Esophagus muscularis mucosa (tissue), 4 donors: Measurements from ENCODE around the gene ARL17B. TPM values are rescaled to one million over a fixed set of nuclear protein-coding genes. Genes with fewer than 3 reads are reported as not detected.
"Not testable (repeated sequence)": the region's sequence is repeated elsewhere in the genome, so short reads cannot be mapped to it uniquely, and the experiment has no call there.

Source experiments
- DNase-seq: peaks from one replicate; pipeline ENCODE4 v3.0.0-alpha.2; 2017; ENCODE audit errors: extremely low spot score
- H3K27ac ChIP-seq, 4 donors: fragments of 200-600 bp; sonication (generic); replicated peaks in 1 of 4; 1 replicate in 3 of 4; 2 replicates in 1 of 4; pipeline ENCODE4 v1.5.1; 2016 to 2019; ENCODE audit warnings: mild to moderate bottlenecking in 1 of 4
- H3K27me3 ChIP-seq, 4 donors: fragments of 200-600 bp; sonication (generic); one replicate each; pipeline versions ENCODE4 v1.5.1 to v1.6.0; 2016 to 2019
- H3K36me3 ChIP-seq, 4 donors: fragments of 200-600 bp; sonication (generic); one replicate each; pipeline ENCODE4 v1.5.1; 2016 to 2019
- H3K4me1 ChIP-seq, 4 donors: fragments of 200-600 bp; sonication (generic); one replicate each; pipeline ENCODE4 v1.5.1; 2016 to 2019
- H3K4me3 ChIP-seq, 4 donors: fragments of 200-600 bp; sonication (generic); 1 replicate in 2 of 4; 2 replicates in 2 of 4; pipeline ENCODE4 v1.5.1; 2016 to 2019; ENCODE audit warnings: mild to moderate bottlenecking in 4 of 4, moderate library complexity in 1 of 4
- H3K9me3 ChIP-seq, 4 donors: fragments of 200-600 bp; sonication (generic); 1 replicate in 3 of 4; 2 replicates in 1 of 4; pipeline ENCODE4 v1.5.1; 2016 to 2019
- EP300 ChIP-seq: sonication (generic); formaldehyde crosslinking; IDR thresholded peaks from one replicate; pipeline ENCODE4 v1.6.1; 2017; ENCODE audit warnings: antibody characterized with exemption
- POLR2A ChIP-seq: fragments of 450-650 bp; IDR thresholded peaks from one replicate; pipeline ENCODE4 v1.6.1; 2017; ENCODE audit warnings: antibody characterized with exemption, moderate library complexity, mild to moderate bottlenecking, low read depth
- POLR2AphosphoS5 ChIP-seq, 2 donors: sonication (generic); formaldehyde crosslinking; IDR thresholded peaks; one replicate each; pipeline ENCODE4 v1.6.1; 2017; ENCODE audit warnings: antibody characterized with exemption in 2 of 2
- WGBS: methylation state at CpG from one replicate; pipeline ENCODE4 v1.1.5; 2018; 5-methylcytosine and 5-hydroxymethylcytosine counted together
- intact Hi-C: fragments of 100-400 bp; cut with DNase I; formaldehyde crosslinking; loops from one replicate; pipeline ENCODE4 v1.15.1; 2023
- total RNA-seq, 4 donors: library from RNA; depleted of rRNA; stranded (reverse); fragments of >200 nt; gene quantifications; one replicate each; pipeline versions ENCODE4 v1.1.0 to v1.2.1, GENCODE V29; 2016
- TF ChIP-seq, protein P1 (sequence below), 3 experiments: fragments of 200-600 bp in 2 of 3; fragments of 450-650 bp in 1 of 3; sonication (generic) in 2 of 3; IDR thresholded peaks; one replicate each; pipeline ENCODE4 v1.5.1; 2017 to 2019; ENCODE audit warnings: antibody characterized with exemption in 3 of 3, mild to moderate bottlenecking in 2 of 3, moderate library complexity in 1 of 3

The ARL17B gene
- total RNA-seq, 4 donors from 2014 or later: 6.9 to 19.4 (median 15.4) TPM

DNA sequence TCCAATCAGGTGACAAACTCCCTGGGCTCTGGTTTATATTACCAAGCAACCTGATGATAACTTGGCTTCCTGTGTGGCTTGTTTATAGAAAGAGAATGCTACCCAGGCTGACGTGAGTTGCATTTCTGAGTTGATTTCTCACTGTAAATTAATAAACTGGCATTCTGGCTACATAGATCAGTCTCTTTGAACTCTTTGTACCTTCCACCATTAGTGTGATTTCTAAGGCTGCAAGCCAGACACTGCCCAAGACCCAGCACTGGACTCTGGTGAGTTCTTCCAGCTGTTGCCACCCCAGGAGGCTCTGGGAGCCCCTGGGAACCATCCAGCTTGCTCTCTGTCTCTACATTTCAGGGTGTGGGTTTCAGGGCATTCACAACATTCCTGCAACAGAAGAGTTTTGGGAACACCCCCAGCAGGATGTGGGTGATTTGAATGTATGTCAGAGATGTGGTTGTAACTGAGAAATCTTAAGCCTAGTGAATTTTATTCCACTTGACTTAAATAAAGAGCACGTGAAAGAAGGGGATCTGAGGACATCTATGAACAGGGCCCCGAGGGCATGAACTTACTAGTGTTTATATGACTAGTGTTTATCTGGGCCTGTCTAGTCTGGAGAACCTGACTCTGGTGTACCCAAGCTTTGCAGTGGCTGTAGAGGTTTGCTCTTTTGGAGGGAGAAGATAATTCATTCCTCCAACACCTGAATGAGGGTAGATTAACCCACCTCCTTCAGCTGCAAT lies 96.9 kb downstream of the ARL17B start:
- peaks cover 0 to 24% (median 18%) of the 10 kb centered on the region in 4 donors for H3K4me1 ChIP-seq
- no peaks in the 10 kb centered on the region for H3K9me3 ChIP-seq
- TF ChIP-seq, protein P1, sequence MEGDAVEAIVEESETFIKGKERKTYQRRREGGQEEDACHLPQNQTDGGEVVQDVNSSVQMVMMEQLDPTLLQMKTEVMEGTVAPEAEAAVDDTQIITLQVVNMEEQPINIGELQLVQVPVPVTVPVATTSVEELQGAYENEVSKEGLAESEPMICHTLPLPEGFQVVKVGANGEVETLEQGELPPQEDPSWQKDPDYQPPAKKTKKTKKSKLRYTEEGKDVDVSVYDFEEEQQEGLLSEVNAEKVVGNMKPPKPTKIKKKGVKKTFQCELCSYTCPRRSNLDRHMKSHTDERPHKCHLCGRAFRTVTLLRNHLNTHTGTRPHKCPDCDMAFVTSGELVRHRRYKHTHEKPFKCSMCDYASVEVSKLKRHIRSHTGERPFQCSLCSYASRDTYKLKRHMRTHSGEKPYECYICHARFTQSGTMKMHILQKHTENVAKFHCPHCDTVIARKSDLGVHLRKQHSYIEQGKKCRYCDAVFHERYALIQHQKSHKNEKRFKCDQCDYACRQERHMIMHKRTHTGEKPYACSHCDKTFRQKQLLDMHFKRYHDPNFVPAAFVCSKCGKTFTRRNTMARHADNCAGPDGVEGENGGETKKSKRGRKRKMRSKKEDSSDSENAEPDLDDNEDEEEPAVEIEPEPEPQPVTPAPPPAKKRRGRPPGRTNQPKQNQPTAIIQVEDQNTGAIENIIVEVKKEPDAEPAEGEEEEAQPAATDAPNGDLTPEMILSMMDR (IDR thresholded peaks at IDR 0.05): no peak
- TF ChIP-seq EP300 (no peak), POLR2AphosphoS5 (IDR thresholded peaks at IDR 0.05) (no peak), POLR2A (no peak)
- intact Hi-C loops: no loop called here
- H3K4me3 ChIP-seq: no peak overlapping the region
- no peaks in the 10 kb centered on the region for H3K27me3 ChIP-seq
- WGBS: 37% methylated on average over 3 of the region's 3 CpGs
- no peak for DNase-seq
- H3K27ac ChIP-seq: no peak overlapping the region
- H3K36me3 ChIP-seq: no peaks in the 10 kb centered on the region

DNA sequence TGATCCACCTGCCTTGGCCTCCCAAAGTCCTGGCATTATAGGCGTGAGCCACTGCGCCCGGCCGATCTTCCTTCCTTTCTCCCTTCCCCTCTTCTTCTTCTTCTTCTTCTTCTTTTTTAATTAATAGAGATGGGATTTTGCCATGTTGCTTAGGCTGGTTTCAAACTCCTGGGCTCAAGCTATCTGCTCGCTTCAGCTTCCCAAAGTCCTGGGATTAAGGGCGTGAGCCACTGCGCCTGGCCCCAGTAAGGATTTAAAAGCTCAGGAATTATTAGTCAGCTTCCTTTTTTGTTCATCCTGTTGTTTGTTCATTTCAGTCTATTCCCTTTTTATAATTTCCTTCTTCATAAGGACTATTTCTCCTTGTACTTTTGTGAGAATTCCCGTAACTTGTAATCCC lies 99.3 kb downstream of the ARL17B start:
- Histone ChIP-seq H3K4me1 (peaks cover 0 to 18% (median 13%) of the 10 kb centered on the region in 4 donors), H3K27ac (no peak overlapping the region), H3K36me3 (no peaks in the 10 kb centered on the region), H3K4me3 (no peak overlapping the region), H3K27me3 (no peaks in the 10 kb centered on the region), H3K9me3 (no peaks in the 10 kb centered on the region)
- TF ChIP-seq POLR2A (no peak), EP300 (no peak), POLR2AphosphoS5 (IDR thresholded peaks at IDR 0.05) (no peak)
- TF ChIP-seq, protein P1 (IDR thresholded peaks at IDR 0.05): no peak
- DNase-seq: no peak
- WGBS: 86% methylated on average over 8 of the region's 8 CpGs
- intact Hi-C loops: no loop called here

DNA sequence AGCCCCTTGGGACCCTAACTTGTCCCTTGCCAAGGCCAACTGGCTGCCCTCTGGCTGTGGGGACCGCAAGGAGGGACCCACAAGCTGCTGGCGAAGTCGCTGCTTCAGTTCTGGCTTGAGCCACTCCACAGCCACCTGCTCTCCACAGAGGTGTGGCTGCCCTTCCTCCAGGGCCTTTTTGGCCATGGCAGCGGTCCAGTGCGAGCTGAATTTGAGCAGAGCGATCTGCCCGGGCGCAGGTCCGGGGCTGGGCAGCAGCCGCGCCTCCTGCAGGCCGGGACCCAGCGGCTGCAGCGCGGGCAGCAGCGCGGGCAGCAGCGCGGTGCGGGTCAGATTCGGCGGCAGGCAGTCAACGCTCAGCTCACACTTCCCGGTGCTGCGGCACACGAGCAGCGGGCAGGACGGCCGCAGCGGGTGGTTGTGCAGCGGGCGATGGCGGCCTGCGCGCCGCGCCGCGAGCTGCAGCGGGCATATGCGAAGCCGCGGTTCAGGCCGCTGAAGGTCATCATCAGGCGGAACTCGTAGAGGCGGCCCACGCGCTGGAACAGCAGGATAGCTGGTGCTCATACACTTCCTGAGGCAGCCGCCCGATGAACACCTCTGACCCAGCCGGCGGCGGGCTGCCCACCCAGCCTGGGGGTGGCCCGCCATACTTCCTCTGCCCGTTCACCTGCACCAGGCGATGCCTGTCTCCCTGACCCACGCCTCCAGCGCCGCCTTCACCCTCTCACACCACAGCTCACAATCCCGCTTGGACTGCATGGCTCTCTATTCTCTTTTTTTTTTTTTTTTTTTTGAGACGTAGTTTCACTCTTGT lies 101.5 kb downstream of the ARL17B start:
- H3K27me3 ChIP-seq, H3K4me1 ChIP-seq, intact Hi-C loops, DNase-seq, H3K36me3 ChIP-seq, H3K9me3 ChIP-seq: not testable (repeated sequence)
- 22% methylated on average over 7 of the region's 62 CpGs for WGBS
- Histone ChIP-seq H3K4me3 (peak overlapping the region; percentile 43 to 56 (median 47)), H3K27ac (peak overlapping the region in 2 of 4 donors; percentile 38 to 44)
- TF ChIP-seq, protein P1 (IDR thresholded peaks at IDR 0.05): peak; percentile 16 to 23 (median 22)

DNA sequence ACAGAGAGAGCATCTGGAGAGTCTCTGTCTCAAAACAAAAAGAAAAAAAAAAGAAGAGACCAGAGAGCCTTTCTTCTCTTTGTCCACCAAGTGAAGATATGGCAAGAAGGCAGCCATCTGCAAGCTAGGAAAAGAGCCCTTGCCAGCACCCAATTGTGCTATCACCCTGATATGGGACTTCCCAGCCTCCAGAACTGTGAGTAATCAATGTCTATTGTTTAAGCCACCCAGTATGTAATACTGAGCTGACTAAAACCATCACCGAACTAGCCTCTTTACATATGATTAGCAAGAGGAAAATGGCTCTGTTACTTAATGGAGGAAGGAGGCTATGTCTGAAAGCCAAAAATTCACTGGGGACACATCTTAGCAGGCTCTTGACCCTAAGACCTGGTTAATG lies 105.2 kb downstream of the ARL17B start:
- H3K27ac ChIP-seq, intact Hi-C loops, H3K9me3 ChIP-seq, H3K4me3 ChIP-seq, H3K4me1 ChIP-seq, H3K36me3 ChIP-seq, DNase-seq, H3K27me3 ChIP-seq: not testable (repeated sequence)
- 100% methylated on average over 1 of the region's 1 CpG for WGBS

DNA sequence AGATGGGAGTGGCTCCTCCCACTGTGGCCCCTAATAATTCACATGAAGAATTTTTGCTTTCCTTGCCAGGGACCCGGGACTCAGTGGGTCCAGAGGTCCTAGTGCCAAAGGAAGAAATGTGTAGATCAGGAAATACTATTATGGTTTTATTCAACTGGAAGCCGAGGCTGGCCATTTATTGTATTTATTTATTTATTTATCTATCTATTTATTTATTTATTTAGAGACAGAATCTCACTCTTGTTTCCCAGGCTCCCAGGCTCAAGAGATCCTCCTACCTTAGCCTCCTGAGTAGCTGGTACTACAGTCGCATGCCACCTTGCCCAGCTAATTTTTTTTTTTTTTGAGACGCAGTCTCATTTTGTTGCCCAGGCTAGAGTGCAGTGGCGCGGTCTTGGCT lies 107.4 kb downstream of the ARL17B start:
- intact Hi-C loops, H3K36me3 ChIP-seq: not testable (repeated sequence)

More for the DNA sequence above, 107.4 kb downstream of the ARL17B start:
- WGBS: 89% methylated on average over 5 of the region's 6 CpGs
- not testable (repeated sequence) for H3K4me1 ChIP-seq, H3K9me3 ChIP-seq, H3K27ac ChIP-seq, H3K4me3 ChIP-seq, H3K27me3 ChIP-seq, DNase-seq
